DOHH2 (cell line): Measurements from ENCODE around the gene DNMBP.

ENCODE experiments used
- H3F3A ChIP-seq: fragments of 200-600 bp; sonication (generic), shearing (Covaris generic); 2 replicates; pipeline ENCODE4 v1.6.0; 2016; ENCODE audit warnings: antibody characterized with exemption, mild to moderate bottlenecking; ENCODE audit not compliant: control insufficient read depth, insufficient read depth
- H3K27ac ChIP-seq: fragments of 200-600 bp; sonication (generic); 2 replicates; pipeline ENCODE4 v1.5.1; 2014; ENCODE audit warnings: low read depth, mild to moderate bottlenecking, low read length, moderate library complexity
- H3K27me3 ChIP-seq: fragments of 200-600 bp; sonication (generic); 2 replicates; pipeline ENCODE4 v1.6.1; 2014; ENCODE audit warnings: mild to moderate bottlenecking, low read length, mixed read lengths; ENCODE audit not compliant: control insufficient read depth
- H3K36me3 ChIP-seq: fragments of 200-600 bp; sonication (generic); 2 replicates; pipeline ENCODE4 v1.6.1; 2014; ENCODE audit warnings: mild to moderate bottlenecking, low read length, moderate library complexity, mixed read lengths; ENCODE audit not compliant: control insufficient read depth
- H3K4me1 ChIP-seq: fragments of 200-600 bp; sonication (generic); 2 replicates; pipeline ENCODE4 v1.6.1; 2014; ENCODE audit warnings: mild to moderate bottlenecking, low read length, mixed read lengths; ENCODE audit not compliant: control insufficient read depth
- H3K4me2 ChIP-seq: fragments of 200-600 bp; sonication (generic); 2 replicates; pipeline ENCODE4 v1.6.0; 2014; ENCODE audit warnings: mild to moderate bottlenecking, low read length, moderate library complexity
- H3K4me3 ChIP-seq: fragments of 200-600 bp; sonication (generic); 2 replicates; pipeline ENCODE4 v1.5.1; 2014; ENCODE audit warnings: mild to moderate bottlenecking, low read length, mixed read lengths
- H3K79me2 ChIP-seq: fragments of 200-600 bp; sonication (generic); 2 replicates; pipeline ENCODE4 v1.6.1; 2014; ENCODE audit warnings: mild to moderate bottlenecking, low read length, mixed read lengths; ENCODE audit not compliant: control insufficient read depth
- H3K9me2 ChIP-seq: fragments of 200-600 bp; sonication (generic); replicated peaks from 2 replicates; pipeline ENCODE4 v1.6.1; 2014; ENCODE audit warnings: mild to moderate bottlenecking, low read length, mixed read lengths; ENCODE audit not compliant: control insufficient read depth
- H3K9me3 ChIP-seq: fragments of 200-600 bp; sonication (generic); 2 replicates; pipeline ENCODE4 v1.6.1; 2014; ENCODE audit warnings: antibody characterized with exemption, low read length, mixed read lengths; ENCODE audit not compliant: control insufficient read depth, insufficient read depth
- H4K20me1 ChIP-seq: fragments of 200-600 bp; sonication (generic); 2 replicates; pipeline ENCODE4 v1.6.0; 2014; ENCODE audit warnings: low read depth, mild to moderate bottlenecking, antibody characterized with exemption, low read length, moderate library complexity; ENCODE audit not compliant: control insufficient read depth, insufficient read depth
- CTCF ChIP-seq: fragments of 200-600 bp; sonication (generic); IDR thresholded peaks from one replicate; pipeline ENCODE4 v1.5.1; 2014; ENCODE audit warnings: antibody characterized with exemption, mild to moderate bottlenecking, low read depth, low read length; ENCODE audit not compliant: poor library complexity, severe bottlenecking
- EZH2phosphoT487 ChIP-seq: fragments of 200-600 bp; sonication (generic); IDR thresholded peaks from 2 replicates; pipeline ENCODE4 v1.6.1; 2017; ENCODE audit warnings: borderline replicate concordance, mild to moderate bottlenecking, antibody characterized with exemption, low read length, moderate library complexity, mixed read lengths

Gene DNMBP

GRCh38 chr10:99977916-99978315, 31.8 kb downstream of the DNMBP start:
- peaks cover 34% of the 10 kb centered on the region for H3F3A ChIP-seq
- peak overlapping the region; percentile 91 for H3K4me2 ChIP-seq
- H3K36me3 ChIP-seq = peaks cover 39% of the 10 kb centered on the region

GRCh38 chr10:99976886-99977665, 32.7 kb downstream of the DNMBP start:
- Histone ChIP-seq H3F3A (peaks cover 27% of the 10 kb centered on the region), H3K4me1 (peaks cover 89% of the 10 kb centered on the region), H3K9me3 (no peaks in the 10 kb centered on the region), H3K27me3 (no peaks in the 10 kb centered on the region), H3K79me2 (peaks cover 100% of the 10 kb centered on the region), H3K9me2 (no peaks in the 10 kb centered on the region), H3K27ac (peak overlapping the region; percentile 97), H4K20me1 (no peaks in the 10 kb centered on the region), H3K4me3 (peak overlapping the region; percentile 66), H3K36me3 (peaks cover 46% of the 10 kb centered on the region), H3K4me2 (peak overlapping the region; percentile 91)
- TF ChIP-seq EZH2phosphoT487 = no peak
- TF ChIP-seq CTCF = no peak

More at GRCh38 chr10:99977916-99978315, 31.8 kb downstream of the DNMBP start:
- no peaks in the 10 kb centered on the region for H3K9me2 ChIP-seq
- peaks cover 100% of the 10 kb centered on the region for H3K79me2 ChIP-seq
- H3K27me3 ChIP-seq = no peaks in the 10 kb centered on the region
- no peaks in the 10 kb centered on the region for H3K9me3 ChIP-seq
- no peak for TF ChIP-seq EZH2phosphoT487
- no peak for TF ChIP-seq CTCF
- no peaks in the 10 kb centered on the region for H4K20me1 ChIP-seq
- H3K4me3 ChIP-seq = peak overlapping the region; percentile 40
- peak overlapping the region; percentile 97 for H3K27ac ChIP-seq
- H3K4me1 ChIP-seq = peaks cover 98% of the 10 kb centered on the region

- Histone ChIP-seq H3K4me1 (peaks cover 80% of the 10 kb centered on the region), H3K79me2 (peaks cover 99% of the 10 kb centered on the region), H3K27me3 (no peaks in the 10 kb centered on the region), H3K4me3 (peak overlapping the region; percentile 66), H3K27ac (peak overlapping the region; percentile 97), H3K4me2 (peak overlapping the region; percentile 91), H3F3A (peaks cover 27% of the 10 kb centered on the region), H3K9me2 (no peaks in the 10 kb centered on the region), H3K9me3 (no peaks in the 10 kb centered on the region), H3K36me3 (peaks cover 47% of the 10 kb centered on the region), H4K20me1 (no peaks in the 10 kb centered on the region)
- TF ChIP-seq EZH2phosphoT487 = no peak
- no peak for TF ChIP-seq CTCF
Observed at GRCh38 chr10:99975942-99976809, 33.6 kb downstream of the DNMBP start.
